NCI-H2227 treated with DMSO at 0.1 percent for 48 hours (cell line): Measurements from ENCODE around the gene IL4.
"Not testable (repeated sequence)": the region's sequence is repeated elsewhere in the genome, so short reads cannot be mapped to it uniquely, and the experiment has no call there.

Source experiments
- DNase-seq: peaks from one replicate; lab custom pipeline; 2025; lab: John Stamatoyannopoulos, UW

The IL4 gene

DNA sequence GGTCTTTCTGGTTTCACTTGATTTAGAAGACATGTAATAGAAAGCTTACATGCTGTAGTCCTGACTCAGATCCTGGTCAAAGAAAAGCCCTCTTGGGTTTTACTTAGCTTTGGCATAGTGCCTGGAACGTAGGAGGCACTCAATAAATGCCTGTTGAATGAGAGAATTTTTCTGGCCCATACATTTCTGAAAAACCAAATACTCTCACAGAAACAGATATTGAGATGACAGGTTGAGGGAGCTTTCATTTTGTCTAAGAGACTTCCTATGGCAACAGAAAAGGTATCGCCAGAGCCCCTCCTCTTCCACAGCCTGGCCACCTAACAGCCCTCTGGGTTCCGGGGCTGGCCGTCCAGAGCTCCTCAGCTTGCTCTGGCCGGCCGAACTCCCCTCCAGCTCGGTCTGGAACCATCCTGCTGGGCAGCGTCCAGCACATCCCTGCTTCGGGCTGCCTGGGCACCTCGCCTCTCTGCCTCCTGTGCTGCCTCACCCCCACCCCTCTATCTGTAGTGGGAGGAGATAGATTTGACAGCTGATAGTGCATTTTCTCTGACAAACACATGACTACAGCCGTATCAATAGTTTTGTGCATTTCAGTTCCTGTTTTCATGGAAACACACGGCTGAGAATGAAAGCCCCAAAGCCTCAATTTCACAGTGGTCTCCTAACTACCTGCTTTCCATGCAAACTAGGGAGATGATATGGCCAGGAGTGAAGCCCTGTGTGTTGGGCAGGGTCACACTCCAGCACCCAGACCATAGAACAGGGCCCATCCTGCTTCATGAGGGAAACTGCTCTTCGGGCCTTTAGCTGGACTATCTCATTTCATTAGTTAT, 1.1 kb downstream of the IL4 start:
- no peak for DNase-seq

DNA sequence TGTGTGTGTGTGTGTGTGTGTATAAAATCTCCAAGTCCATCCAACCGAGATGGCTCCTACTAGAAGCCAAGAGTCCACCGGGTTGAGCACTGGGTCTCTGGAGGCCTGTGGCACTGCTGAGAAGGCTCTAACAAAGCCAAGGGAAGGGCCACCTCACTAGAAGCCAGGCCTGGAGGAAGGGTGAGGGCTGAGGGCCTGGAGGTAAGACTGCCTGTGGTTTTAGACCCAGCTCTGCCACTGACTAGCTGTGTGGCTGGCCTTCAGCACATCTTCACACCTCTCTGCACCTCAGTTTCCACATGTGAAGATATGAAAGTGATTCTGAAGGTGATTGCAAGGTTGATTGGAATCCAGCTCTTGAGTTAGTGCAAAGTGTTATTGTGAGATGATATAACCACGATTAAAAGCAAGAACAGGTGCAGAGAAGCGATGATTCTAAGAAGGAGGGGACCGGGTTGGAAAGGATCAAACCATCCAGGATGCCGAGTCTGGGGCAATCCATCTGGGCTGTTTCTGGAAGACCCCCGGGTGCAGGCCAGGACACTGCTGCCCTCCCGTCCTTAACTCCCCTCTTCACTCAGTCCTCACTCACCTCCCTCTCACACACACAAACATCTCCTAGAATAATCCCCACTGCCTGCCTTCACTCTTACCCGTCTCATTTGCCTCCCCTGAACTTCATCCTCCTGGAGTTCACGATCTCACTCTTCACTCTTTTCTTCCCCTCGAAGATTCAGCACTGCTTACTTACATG, 2.3 kb downstream of the IL4 start:
- DNase-seq: no peak

GRCh38 chr5:132677191-132677590, 3.4 kb downstream of the IL4 start:
- no peak for DNase-seq

DNA sequence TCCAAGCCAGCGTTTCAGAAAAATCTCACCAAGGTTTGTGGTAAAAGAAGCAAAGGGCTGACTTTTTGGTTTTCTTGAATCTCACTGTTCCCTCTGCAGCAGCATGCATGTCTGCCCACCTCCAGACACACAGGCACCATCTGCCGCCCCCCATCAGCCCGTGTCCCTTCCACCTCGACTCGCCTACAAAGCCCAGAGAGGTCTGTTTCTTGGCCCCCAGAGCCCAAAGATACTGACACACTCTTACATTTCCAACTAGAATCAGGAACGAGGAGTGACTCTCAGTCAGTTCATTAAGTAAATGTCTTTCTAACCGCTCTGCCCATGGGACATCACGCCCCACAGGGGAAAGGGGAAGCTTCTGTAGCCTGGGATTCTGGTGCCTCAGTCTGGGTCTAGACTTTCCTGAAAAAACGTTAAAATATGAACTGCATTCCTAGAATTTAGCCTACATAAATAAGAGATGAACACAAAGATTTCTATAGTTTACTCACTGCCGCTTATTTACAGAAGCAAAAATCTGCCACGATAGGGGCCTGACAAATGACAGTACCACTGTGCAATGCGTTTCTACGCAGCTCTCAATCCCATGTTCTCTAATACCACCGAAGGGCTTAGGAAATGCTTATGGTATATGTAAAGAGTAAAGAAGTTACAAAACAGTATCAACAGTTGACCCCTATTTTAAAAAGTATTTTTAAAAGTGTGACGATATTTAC, 4.1 kb downstream of the IL4 start:
- DNase-seq: no peak

DNA sequence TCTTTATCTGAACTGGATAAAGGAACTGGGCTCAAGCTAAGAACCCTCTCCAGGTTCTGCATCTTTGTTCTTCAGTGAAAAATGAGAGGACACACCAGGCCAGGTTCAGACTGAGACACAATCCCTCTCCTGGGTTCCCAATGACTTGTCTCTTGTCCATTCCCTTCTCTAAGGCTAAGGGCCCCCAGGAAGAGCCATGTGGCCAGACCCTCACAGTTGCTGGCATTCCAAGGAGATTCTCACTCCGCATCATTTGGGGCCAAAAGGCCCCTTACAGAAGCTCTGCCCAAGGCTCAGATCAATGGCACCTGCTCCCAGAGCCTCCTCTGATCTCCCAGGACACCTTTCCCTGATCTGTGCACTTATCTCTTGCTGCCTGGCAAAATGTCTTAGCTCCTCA, 4.9 kb downstream of the IL4 start:
- DNase-seq: no peak

GRCh38 chr5:132679166-132679565, 5.4 kb downstream of the IL4 start:
- DNase-seq: no peak

DNA sequence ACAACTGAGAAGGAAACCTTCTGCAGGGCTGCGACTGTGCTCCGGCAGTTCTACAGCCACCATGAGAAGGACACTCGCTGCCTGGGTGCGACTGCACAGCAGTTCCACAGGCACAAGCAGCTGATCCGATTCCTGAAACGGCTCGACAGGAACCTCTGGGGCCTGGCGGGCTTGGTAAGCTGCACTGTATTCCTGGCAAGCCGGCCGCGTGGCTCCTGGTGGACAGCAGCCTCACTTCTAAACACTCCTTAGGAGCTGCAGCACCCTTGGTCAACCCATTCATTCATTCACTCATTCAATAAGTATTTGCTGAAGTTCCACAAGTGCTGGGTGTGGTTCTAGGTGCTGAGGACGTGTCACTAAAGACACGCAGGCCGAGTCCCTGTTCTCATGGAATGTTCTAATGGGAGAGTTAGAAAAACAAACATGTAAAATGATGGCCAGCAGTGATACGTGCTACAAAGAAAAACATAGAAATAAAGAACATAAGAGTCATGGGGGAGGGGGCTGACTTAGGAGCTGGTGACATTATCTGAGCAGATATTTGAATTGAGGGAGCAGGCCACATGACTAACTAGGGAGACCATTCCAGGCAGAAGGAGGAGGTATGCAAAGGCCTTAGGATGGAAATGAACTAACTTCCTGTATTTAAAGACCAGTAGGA, 6.1 kb downstream of the IL4 start:
- DNase-seq: no peak

GRCh38 chr5:132680780-132681475, 7.1 kb downstream of the IL4 start:
- DNase-seq: no peak

DNA sequence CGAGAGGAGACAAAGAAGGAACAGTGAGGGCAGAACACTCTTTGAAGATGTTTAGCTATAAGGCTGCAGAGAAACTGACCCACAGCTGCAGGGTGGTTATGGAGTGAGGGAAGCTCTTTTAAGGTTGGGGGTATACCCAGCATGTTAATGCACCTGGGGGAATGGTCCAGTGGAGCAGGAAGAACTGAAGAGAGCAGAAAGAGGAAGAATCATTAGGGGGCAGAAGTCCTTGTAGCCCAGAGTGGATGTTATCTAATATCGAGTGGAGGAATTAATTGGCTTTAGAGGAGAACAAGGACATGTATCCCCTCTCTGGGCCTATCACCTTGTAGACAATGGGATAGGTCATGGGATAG, 7.7 kb downstream of the IL4 start:
- DNase-seq: no peak

DNA sequence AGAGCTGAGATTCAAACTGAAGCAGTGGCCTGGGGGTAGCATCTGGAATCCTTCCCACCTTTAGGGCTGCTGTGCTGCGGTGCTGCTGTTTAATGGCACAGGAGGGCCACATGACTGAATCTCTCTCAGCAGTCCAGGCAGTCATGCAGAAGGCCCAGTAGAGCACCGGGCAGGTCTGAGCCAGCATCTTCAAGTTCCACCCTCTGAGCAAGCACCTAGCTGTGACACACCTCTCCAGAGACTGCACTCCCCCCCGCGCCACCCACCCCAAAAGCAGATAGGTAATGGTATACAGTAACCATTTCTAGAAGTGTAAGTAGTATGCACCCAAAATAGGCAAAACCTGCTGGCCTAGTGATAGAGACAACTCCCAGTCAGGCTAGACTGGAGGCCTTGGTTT, 8.2 kb downstream of the IL4 start:
- no peak for DNase-seq

DNA sequence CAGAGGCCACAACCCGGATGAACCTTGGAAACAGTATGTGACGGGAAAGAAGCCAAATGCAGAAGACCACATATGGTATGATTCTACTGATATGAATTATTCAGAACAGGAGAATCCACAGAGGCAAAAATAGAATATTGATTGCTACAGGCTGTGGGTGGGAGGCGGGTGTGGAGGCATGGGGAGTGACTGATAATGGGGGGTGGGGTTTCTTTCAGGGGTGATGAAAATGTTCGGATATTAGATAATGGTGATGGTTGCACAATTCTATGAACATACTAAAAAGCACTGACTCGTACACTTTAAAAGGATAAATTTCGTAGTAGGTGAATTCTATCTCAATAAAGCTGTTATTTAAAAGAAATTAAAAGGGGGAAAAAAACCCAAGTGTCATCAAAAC, 10.7 kb downstream of the IL4 start:
- no peak for DNase-seq

DNA sequence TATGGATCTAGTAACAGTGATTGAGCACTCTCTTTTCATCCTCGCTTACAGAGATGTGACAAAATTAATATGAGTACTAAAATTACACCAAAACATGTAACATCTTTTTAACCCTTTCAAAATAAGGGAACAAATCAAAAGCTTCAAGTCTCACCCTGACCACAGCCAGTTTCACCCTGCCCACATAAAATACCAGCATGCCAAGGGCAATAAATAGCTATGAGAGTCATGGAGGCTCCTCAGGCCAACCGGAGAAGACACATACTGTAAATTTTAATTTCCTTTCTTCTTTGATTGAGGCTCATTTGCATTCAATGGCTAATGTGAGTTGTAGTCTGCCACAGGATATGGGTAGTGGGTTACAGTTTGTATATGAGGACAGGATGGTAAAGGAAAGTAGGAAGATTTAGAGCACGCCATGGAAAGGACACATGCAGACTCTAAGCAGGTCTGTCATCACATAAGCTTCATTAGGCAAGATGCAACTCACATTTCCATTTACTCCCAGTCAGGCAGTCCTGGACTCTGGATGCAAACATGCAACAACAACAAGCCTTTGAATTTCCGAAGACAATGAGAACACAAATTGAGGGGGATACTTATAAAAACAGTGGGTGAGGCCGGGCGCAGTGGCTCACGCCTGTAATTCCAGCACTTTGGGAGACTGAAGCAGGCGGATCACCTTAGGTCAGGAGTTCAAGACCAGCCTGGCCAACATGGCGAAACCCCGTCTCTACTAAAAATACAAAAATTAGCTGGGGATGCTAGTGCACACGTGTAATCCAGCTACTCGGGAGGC, 11.3 kb downstream of the IL4 start:
- no peak for DNase-seq

- DNase-seq: no peak
These were observed 12.4 kb downstream of the IL4 start for GRCh38 chr5:132686193-132686592.

DNA sequence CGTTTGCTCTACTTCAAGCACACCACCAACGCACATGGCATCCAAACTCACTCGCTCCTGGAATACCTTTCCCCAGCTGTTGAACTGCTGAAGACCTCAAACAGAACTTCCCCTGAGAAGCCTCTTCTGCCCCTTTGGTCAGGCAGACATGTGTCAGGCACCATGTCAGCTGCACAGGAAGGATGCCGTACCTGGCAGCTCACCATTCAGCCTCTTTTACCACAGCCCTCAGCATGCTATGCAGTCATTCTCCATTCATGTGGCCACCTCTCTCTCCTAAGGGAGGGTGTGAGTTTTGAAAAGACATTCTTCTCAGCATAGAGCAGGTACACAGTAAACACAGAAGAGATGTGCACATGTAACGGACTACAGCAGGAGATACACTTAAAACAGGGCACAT, 14.2 kb downstream of the IL4 start:
- no peak for DNase-seq

- DNase-seq: no peak
These were observed 14.9 kb downstream of the IL4 start for GRCh38 chr5:132688536-132689339.

DNA sequence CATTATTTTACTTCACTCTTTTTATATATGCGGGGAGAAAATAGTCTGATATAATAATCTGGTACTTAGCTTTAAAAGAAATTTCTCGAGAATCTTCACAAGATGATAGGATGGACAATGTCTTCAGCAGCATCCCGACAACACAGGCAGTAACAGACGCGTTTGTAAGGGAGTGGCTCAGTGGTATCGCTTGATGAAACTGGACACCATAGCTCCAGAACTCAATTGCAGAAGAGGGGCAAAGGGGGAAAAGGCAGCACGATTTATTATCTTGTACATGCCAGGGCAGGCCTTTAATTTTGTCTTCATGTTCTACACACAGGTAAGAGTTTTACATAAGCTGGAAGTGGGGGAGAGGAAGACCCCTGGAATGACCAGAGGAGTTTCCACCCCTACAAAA, 15.7 kb downstream of the IL4 start:
- no peak for DNase-seq

DNA sequence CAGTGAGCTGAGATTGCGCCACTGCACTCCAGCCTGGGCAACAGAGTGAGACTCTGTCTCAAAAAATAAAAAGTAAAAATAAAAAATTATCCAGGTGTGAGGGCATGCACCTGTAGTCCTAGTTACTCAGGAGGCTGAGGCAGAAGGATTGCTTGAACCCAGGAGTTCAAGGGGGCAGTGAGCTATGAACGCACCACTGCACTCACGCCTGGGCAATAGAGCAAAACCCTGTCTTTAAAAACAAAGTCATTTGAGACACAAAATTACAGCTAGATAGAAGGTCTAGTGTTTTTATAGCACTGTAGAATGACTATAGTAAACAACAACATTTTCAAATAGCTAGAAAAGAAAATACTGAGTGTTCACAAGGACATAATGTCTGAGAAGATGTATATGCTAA, 16.4 kb downstream of the IL4 start:
- no peak for DNase-seq

GRCh38 chr5:132691755-132692631, 18.2 kb downstream of the IL4 start:
- not testable (repeated sequence) for DNase-seq

GRCh38 chr5:132692632-132692967, 18.8 kb downstream of the IL4 start:
- no peak for DNase-seq
